PC-9 (cell line): ENCODE data around the gene NOC2L. TPM values are rescaled to one million over a fixed set of nuclear protein-coding genes. Genes with fewer than 3 reads are reported as not detected.
A peak's percentile ranks its signal among the peaks of the same experiment; 100 is the strongest.

Experiments used
- BruUV-seq: library from RNA; stranded (reverse); fragments of 400-500 nt; replicated peaks from 2 replicates; lab custom pipeline; 2021; lab: Mats Ljungman, UMichigan
- CTCF ChIA-PET: fragments of 300-600 bp; sonication (Branson Sonifier 250); formaldehyde crosslinking; loops from one replicate; lab custom pipeline; 2022; ENCODE audit warnings: antibody characterized with exemption; lab: Charles Lee
- POLR2A ChIA-PET: fragments of 300-600 bp; sonication (Branson Sonifier 250); formaldehyde crosslinking; loops from one replicate; lab custom pipeline; 2022; ENCODE audit warnings: antibody characterized with exemption; ENCODE audit not compliant: unreplicated experiment; lab: Charles Lee
- DNase-seq, 2 experiments: peaks; one replicate each; pipeline versions ENCODE4 v3.0.0 to v3.0.0-alpha.2; 2015 to 2022; ENCODE audit warnings: mixed read lengths in 1 of 2
- H2AFZ ChIP-seq: fragments of 200-600 bp; sonication (generic); 2 replicates; pipeline ENCODE4 v1.8.1; 2017; ENCODE audit warnings: antibody characterized with exemption
- H3F3A ChIP-seq: fragments of 200-600 bp; sonication (generic); 2 replicates; pipeline ENCODE4 v1.8.1; 2017; ENCODE audit warnings: antibody characterized with exemption, mild to moderate bottlenecking, low read depth; ENCODE audit not compliant: insufficient read depth
- H3K27ac ChIP-seq: fragments of 200-600 bp; sonication (generic); 2 replicates; pipeline ENCODE4 v1.6.1; 2016; ENCODE audit warnings: mixed run types
- H3K27me3 ChIP-seq: fragments of 200-600 bp; sonication (generic); 2 replicates; pipeline ENCODE4 v1.6.1; 2016; ENCODE audit warnings: low read depth, mixed run types; ENCODE audit not compliant: insufficient read depth
- H3K36me3 ChIP-seq: fragments of 200-600 bp; sonication (generic); 2 replicates; pipeline ENCODE4 v1.6.1; 2016; ENCODE audit warnings: low read depth, mixed run types
- H3K4me1 ChIP-seq: fragments of 200-600 bp; sonication (generic); replicated peaks from 2 replicates; pipeline ENCODE4 v1.6.1; 2016; ENCODE audit warnings: mixed run types; ENCODE audit not compliant: insufficient read depth
- H3K4me2 ChIP-seq: fragments of 200-600 bp; sonication (generic); 2 replicates; pipeline ENCODE4 v1.6.1; 2017; ENCODE audit warnings: mixed run types
- H3K4me3 ChIP-seq: fragments of 200-600 bp; sonication (generic); 2 replicates; pipeline ENCODE4 v1.6.1; 2016; ENCODE audit warnings: mixed run types
- H3K79me2 ChIP-seq: fragments of 200-600 bp; sonication (generic); 2 replicates; pipeline ENCODE4 v1.6.1; 2017; ENCODE audit warnings: low read depth, mixed run types
- H3K9me2 ChIP-seq: fragments of 200-600 bp; sonication (generic); 2 replicates; pipeline ENCODE4 v1.8.1; 2017; ENCODE audit warnings: mild to moderate bottlenecking; ENCODE audit not compliant: insufficient read depth
- H3K9me3 ChIP-seq: fragments of 200-600 bp; sonication (generic); 2 replicates; pipeline ENCODE4 v1.8.1; 2016; ENCODE audit warnings: low read depth; ENCODE audit not compliant: insufficient read depth
- H4K20me1 ChIP-seq: fragments of 200-600 bp; sonication (generic); 2 replicates; pipeline ENCODE4 v1.8.1; 2017; ENCODE audit not compliant: insufficient read depth
- CTCF ChIP-seq: fragments of 200-600 bp; sonication (generic); conservative IDR thresholded peaks from 2 replicates; pipeline ENCODE4 v1.6.1; 2017; ENCODE audit warnings: mixed run types, antibody characterized with exemption, mild to moderate bottlenecking, moderate library complexity
- EZH2 ChIP-seq: fragments of 200-600 bp; sonication (generic); IDR thresholded peaks from 2 replicates; pipeline ENCODE4 v1.8.0; 2017; ENCODE audit warnings: antibody characterized with exemption, low read depth
- intact Hi-C: fragments of 100-400 bp; cut with micrococcal nuclease; formaldehyde crosslinking; loops from one replicate; pipeline ENCODE4 v1.10.0; 2022; ENCODE audit not compliant: unreplicated experiment
- total RNA-seq: library from RNA; stranded (reverse); gene quantifications from 2 replicates; pipeline ENCODE4 v1.2.3, GENCODE V29; 2021

NOC2L gene
- total RNA-seq, 1 experiment from 2014 or later = 86.4 TPM

- ChIA-PET POLR2A (no interaction called here), CTCF (no interaction called here)
Observed at GRCh38 chr1:969260-969855, 10.3 kb upstream of the NOC2L start.

GRCh38 chr1:967466-968343 lies 8.6 kb upstream of the NOC2L start:
- intact Hi-C loops = no loop called here
- Histone ChIP-seq H3F3A (peaks cover 37% of the 10 kb centered on the region; the same call in 1 of the 2 replicates), H3K27me3 (no peaks in the 10 kb centered on the region), H3K9me3 (no peaks in the 10 kb centered on the region), H3K27ac (peak overlapping the region; percentile 99), H3K4me1 (peaks cover 14% of the 10 kb centered on the region), H2AFZ (no peak overlapping the region), H3K9me2 (no peaks in the 10 kb centered on the region), H3K4me3 (peak overlapping the region; percentile 83; the same call in 1 of the 2 replicates), H3K79me2 (peaks cover 4% of the 10 kb centered on the region; the same call in 1 of the 2 replicates), H3K36me3 (no peaks in the 10 kb centered on the region), H4K20me1 (no peaks in the 10 kb centered on the region), H3K4me2 (peak overlapping the region; percentile 81)
- TF ChIP-seq CTCF = no peak
- TF ChIP-seq EZH2 = no peak
- peak; percentile 54 to 67 for DNase-seq
- no TSS peak for BruUV-seq
- ChIA-PET CTCF (interaction anchor here (0.6 to 1.0 kb wide), 2 partner anchors 63 to 380 kb away, joined by 3 read pairs; no protein-coding TSS in a partner anchor), POLR2A (interaction anchor here (0.6 kb wide), 1 partner anchor 17 kb away, joined by 3 read pairs; no protein-coding TSS in a partner anchor)

More at GRCh38 chr1:969260-969855, 10.3 kb upstream of the NOC2L start:
- Histone ChIP-seq H3K79me2 (peaks cover 4% of the 10 kb centered on the region; the same call in 1 of the 2 replicates), H4K20me1 (no peaks in the 10 kb centered on the region), H3K27me3 (no peaks in the 10 kb centered on the region), H3K27ac (no peak overlapping the region), H3K4me1 (peaks cover 14% of the 10 kb centered on the region), H3K9me2 (no peaks in the 10 kb centered on the region), H3K4me3 (no peak overlapping the region), H3K4me2 (no peak overlapping the region), H3F3A (peaks cover 37% of the 10 kb centered on the region; the same call in 1 of the 2 replicates), H2AFZ (no peak overlapping the region), H3K36me3 (no peaks in the 10 kb centered on the region), H3K9me3 (no peaks in the 10 kb centered on the region)
- TF ChIP-seq EZH2 (no peak), CTCF (no peak)
- no peak for DNase-seq
- intact Hi-C loops = no loop called here
- BruUV-seq = no TSS peak

- peaks cover 37% of the 10 kb centered on the region; the same call in 1 of the 2 replicates for H3F3A ChIP-seq
- H3K27ac ChIP-seq = peak overlapping the region; percentile 99
- H3K4me3 ChIP-seq = peak overlapping the region; percentile 83
- ChIA-PET POLR2A (interaction anchor here (0.6 to 0.7 kb wide), 3 partner anchors 18 to 107 kb away, joined by 3 to 4 read pairs (median 3); partner anchors contain the start of gene RNF223), CTCF (interaction anchor here (0.6 to 1.0 kb wide), 3 partner anchors 10 to 953 kb away, joined by 3 read pairs; no protein-coding TSS in a partner anchor)
- intact Hi-C loops = no loop called here
- peak overlapping the region; percentile 66 for H2AFZ ChIP-seq
- no peaks in the 10 kb centered on the region for H3K27me3 ChIP-seq
- H4K20me1 ChIP-seq = no peaks in the 10 kb centered on the region
- no peaks in the 10 kb centered on the region for H3K9me2 ChIP-seq
- TSS peak; percentile 34 for BruUV-seq
- TF ChIP-seq CTCF (0 out of 2 replicates have a peak, but pooled peaks have one; percentile 21), EZH2 (no peak)
- H3K9me3 ChIP-seq = no peaks in the 10 kb centered on the region
- peaks cover 14% of the 10 kb centered on the region for H3K4me1 ChIP-seq
- H3K4me2 ChIP-seq = peak overlapping the region; percentile 81
- H3K79me2 ChIP-seq = peaks cover 4% of the 10 kb centered on the region; the same call in 1 of the 2 replicates
- DNase-seq = peak; percentile 70 to 74
- no peaks in the 10 kb centered on the region for H3K36me3 ChIP-seq
Observed at GRCh38 chr1:966704-967300, 7.7 kb upstream of the NOC2L start.
